NB4 (cell line): Measurements from ENCODE around the gene FAXDC2.

Source experiments
- DNase-seq: peaks from one replicate; pipeline ENCODE4 v3.0.0; 2010; ENCODE audit warnings: low read depth
- H3K4me3 ChIP-seq: one replicate; pipeline ENCODE4 v1.5.1; 2011; ENCODE audit warnings: mild to moderate bottlenecking, low read depth, low read length, moderate library complexity
- MYC ChIP-seq: IDR thresholded peaks from 2 replicates; pipeline ENCODE4 v1.6.1; 2011; ENCODE audit warnings: low read depth, low read length
- POLR2A ChIP-seq: IDR thresholded peaks from 2 replicates; pipeline ENCODE4 v1.6.1; 2011; ENCODE audit warnings: mild to moderate bottlenecking; ENCODE audit not compliant: insufficient read length; ENCODE audit errors: extremely low read depth
- TF ChIP-seq, protein P1 (sequence below): IDR thresholded peaks from 2 replicates; pipeline ENCODE4 v1.6.1; 2011; ENCODE audit warnings: low read depth, low read length
- TF ChIP-seq, protein P2 (sequence below): IDR thresholded peaks from one replicate; pipeline ENCODE4 v1.5.1; 2012; ENCODE audit warnings: low read depth, low read length

Gene FAXDC2

DNA sequence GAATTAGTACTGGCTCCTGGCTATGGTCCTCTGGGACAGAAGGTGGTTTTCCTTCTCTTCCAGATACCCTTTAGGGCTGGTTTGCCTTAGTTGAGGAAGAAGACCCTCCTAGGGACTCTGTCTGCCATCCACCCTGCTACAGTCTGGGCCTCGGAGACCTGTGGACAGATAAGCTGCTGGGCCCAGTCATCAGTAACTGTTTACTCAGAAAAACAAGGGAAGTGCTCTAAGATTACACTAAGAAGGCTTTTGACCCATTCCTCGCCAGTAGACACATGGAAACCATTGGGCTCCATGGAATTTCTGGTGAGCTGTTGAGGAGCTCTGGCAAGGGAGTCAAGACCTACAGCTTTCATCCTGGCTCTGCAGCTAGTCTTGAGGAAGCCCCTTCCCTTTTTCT, 64.0 kb downstream of the FAXDC2 start:
- DNase-seq = no peak
- TF ChIP-seq MYC = no peak
- TF ChIP-seq, protein P1, sequence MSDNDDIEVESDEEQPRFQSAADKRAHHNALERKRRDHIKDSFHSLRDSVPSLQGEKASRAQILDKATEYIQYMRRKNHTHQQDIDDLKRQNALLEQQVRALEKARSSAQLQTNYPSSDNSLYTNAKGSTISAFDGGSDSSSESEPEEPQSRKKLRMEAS = no peak
- TF ChIP-seq, protein P2, sequence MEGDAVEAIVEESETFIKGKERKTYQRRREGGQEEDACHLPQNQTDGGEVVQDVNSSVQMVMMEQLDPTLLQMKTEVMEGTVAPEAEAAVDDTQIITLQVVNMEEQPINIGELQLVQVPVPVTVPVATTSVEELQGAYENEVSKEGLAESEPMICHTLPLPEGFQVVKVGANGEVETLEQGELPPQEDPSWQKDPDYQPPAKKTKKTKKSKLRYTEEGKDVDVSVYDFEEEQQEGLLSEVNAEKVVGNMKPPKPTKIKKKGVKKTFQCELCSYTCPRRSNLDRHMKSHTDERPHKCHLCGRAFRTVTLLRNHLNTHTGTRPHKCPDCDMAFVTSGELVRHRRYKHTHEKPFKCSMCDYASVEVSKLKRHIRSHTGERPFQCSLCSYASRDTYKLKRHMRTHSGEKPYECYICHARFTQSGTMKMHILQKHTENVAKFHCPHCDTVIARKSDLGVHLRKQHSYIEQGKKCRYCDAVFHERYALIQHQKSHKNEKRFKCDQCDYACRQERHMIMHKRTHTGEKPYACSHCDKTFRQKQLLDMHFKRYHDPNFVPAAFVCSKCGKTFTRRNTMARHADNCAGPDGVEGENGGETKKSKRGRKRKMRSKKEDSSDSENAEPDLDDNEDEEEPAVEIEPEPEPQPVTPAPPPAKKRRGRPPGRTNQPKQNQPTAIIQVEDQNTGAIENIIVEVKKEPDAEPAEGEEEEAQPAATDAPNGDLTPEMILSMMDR = no peak
- TF ChIP-seq POLR2A = no peak
- H3K4me3 ChIP-seq = no peak overlapping the region

DNA sequence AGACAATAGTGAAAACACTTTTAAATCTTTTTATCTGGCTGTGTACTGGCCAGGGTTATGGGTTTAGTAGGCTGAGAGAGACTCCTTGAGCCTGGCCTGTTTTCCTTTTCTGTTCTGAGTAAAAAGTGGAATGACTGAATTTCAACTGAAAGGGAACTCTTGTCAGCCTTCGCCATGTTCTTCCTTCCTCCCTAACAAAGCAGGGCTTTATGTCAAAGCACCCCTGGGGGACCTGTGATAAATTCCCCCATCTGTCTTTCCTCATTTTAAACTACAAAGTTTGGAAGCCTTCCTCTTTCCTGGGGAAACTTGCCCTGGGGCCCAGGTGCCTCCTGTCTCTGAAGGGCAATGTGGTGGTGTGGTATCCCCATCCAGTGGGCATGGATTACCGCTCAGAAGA, 65.5 kb downstream of the FAXDC2 start:
- no peak for TF ChIP-seq MYC
- TF ChIP-seq, protein P2 = no peak
- TF ChIP-seq POLR2A = no peak
- TF ChIP-seq, protein P1 = no peak
- H3K4me3 ChIP-seq = no peak overlapping the region
- no peak for DNase-seq

DNA sequence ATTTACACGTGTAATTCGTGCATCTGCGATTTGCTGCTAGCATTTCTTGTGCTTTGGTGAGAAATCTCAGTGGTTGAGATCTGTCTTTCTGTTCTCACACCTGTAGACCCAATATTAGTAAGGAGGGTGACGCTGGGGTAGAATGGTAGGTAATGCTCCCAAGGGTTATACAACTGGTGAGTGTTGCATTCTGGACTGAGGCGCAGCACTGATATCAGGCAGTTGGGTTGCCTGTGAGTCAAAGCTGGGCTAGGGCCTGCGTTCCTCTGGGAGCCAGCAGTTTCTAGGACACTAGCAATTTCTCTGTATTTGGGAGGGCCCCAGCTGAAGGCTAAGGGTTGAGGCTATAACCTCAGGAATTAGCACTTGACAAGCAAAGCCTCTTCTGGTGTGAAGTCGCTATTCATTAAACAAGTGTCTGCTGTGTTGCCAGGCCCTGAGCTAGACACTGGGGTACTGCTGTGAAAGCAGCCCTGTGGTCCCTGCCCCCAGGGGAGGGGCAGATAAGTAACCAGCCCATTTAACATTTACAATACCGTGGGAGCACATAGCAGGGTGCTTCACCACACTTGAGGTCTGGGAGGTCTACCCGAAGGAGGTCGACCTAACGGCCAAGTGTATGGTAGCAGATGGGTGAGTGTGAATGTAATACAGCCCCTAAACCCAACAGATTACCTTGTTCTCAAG, 66.5 kb downstream of the FAXDC2 start:
- TF ChIP-seq POLR2A = no peak
- no peak for TF ChIP-seq MYC
- TF ChIP-seq, protein P2 = no peak
- TF ChIP-seq, protein P1 = no peak
- H3K4me3 ChIP-seq = no peak overlapping the region
- peak; percentile 29 for DNase-seq

DNA sequence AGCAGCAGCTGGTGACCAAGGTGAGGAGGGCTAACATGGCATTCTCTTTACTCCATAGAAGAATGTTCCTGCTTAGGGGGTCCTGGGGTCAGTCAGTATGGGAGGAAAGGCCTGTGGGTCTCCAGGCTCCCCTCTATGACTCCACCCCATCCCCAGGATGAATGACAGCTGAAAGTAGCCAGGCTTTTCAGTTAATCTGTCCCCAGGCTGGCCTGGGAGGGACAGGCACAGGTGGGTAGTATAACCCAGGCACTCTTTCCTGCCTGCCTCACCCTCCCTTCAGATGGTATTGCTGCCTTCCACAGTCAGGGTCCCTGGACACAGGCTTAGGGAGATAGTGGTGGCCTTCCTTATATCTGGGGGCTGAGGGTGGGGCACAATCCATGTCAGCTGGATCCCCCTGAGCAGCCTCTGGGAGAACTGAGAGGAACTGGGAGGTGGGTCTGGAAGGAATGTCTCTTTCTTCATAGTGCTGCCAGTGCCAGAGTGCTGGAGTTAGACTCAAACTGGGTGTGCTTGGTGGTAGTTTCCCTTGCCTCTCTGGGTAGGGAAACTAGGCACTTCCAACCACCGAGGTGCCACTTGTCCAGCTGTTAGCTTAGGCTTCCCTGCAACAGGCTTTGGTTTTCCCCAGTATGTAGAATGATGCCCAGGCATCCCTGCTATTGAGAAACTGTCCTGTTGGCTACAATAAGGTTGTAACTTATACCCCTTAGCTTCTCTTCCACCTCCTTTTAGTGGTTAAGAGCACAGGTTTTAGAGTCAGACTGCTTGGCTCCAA, 67.4 kb downstream of the FAXDC2 start:
- TF ChIP-seq MYC (no peak), POLR2A (no peak)
- TF ChIP-seq, protein P2 = no peak
- TF ChIP-seq, protein P1 = no peak
- no peak overlapping the region for H3K4me3 ChIP-seq
- no peak for DNase-seq

DNA sequence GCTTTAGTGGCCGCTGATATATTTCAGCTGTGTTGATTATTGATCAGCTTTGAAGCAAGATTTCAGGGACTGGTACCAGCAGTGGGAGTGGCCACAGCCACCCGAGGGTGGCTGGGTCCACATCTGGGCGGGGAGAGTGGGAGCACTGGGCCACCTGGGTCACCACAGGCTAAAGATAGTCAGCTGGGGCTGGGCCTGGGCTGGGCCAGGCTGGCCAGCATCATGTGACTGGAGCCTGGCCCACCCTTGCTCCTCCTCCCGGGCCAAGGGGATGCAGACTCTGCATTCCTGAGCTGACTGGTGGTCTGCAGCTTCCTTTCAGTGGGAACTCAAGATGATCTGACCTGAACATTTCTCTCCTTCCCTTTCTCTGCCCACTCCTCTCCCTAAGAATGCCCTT, 68.1 kb downstream of the FAXDC2 start:
- TF ChIP-seq MYC = no peak
- no peak for TF ChIP-seq POLR2A
- TF ChIP-seq, protein P2 = no peak
- TF ChIP-seq, protein P1 = no peak
- DNase-seq = no peak
- no peak overlapping the region for H3K4me3 ChIP-seq
